Raji (cell line): ENCODE results near the gene SH3PXD2A.

ENCODE experiments used
- POLR2A ChIP-seq: IDR thresholded peaks from 2 replicates; pipeline ENCODE4 v1.6.1; 2011; ENCODE audit warnings: low read depth, low read length, control low read depth; ENCODE audit not compliant: insufficient read depth

The SH3PXD2A gene

GRCh38 chr10:103605359-103606096 is 249.8 kb downstream of the SH3PXD2A start:
- no peak for TF ChIP-seq POLR2A

- no peak for TF ChIP-seq POLR2A
Observed at GRCh38 chr10:103603382-103603781, 252.0 kb downstream of the SH3PXD2A start.

GRCh38 chr10:103602852-103603155 is 252.6 kb downstream of the SH3PXD2A start:
- TF ChIP-seq POLR2A, result no peak

GRCh38 chr10:103602028-103602851 is 253.1 kb downstream of the SH3PXD2A start:
- no peak for TF ChIP-seq POLR2A

GRCh38 chr10:103600956-103601569 is 254.3 kb downstream of the SH3PXD2A start:
- no peak for TF ChIP-seq POLR2A

GRCh38 chr10:103600325-103600724 is 255.1 kb downstream of the SH3PXD2A start:
- TF ChIP-seq POLR2A, result no peak

- no peak for TF ChIP-seq POLR2A
Observed at GRCh38 chr10:103599907-103600306, 255.5 kb downstream of the SH3PXD2A start.

- no peak for TF ChIP-seq POLR2A
Observed at GRCh38 chr10:103599211-103599610, 256.2 kb downstream of the SH3PXD2A start.

- TF ChIP-seq POLR2A, result no peak
Observed at GRCh38 chr10:103598654-103599115, 256.7 kb downstream of the SH3PXD2A start.

- TF ChIP-seq POLR2A, result no peak
Observed at GRCh38 chr10:103597003-103597402, 258.4 kb downstream of the SH3PXD2A start.

GRCh38 chr10:103595933-103596726 is 259.2 kb downstream of the SH3PXD2A start:
- TF ChIP-seq POLR2A, result no peak

GRCh38 chr10:103593022-103593570 is 262.3 kb downstream of the SH3PXD2A start:
- no peak for TF ChIP-seq POLR2A

- no peak for TF ChIP-seq POLR2A
Observed at GRCh38 chr10:103592186-103593021, 263.0 kb downstream of the SH3PXD2A start.

- TF ChIP-seq POLR2A, result no peak
Observed at GRCh38 chr10:103590744-103591291, 264.6 kb downstream of the SH3PXD2A start.
